Gastrocnemius medialis (tissue), 4 donors: ENCODE measurements around the gene DOK1. TPM values are rescaled to one million over a fixed set of nuclear protein-coding genes. Genes with fewer than 3 reads are reported as not detected.
A peak's percentile ranks its signal among the peaks of the same experiment; 100 is the strongest.

Experiments used
- ATAC-seq, 2 donors: fragments of 150-250 bp; one replicate each; pipeline ENCODE4 v1.9.1; 2016
- DNase-seq, 2 donors: peaks; one replicate each; pipeline ENCODE4 v3.0.0-alpha.2; 2019
- H3K27ac ChIP-seq, 4 donors: fragments of 200-600 bp; sonication (generic); 1 replicate in 1 of 4; 2 replicates in 3 of 4; pipeline ENCODE4 v1.5.1; 2016 to 2018; ENCODE audit warnings: mild to moderate bottlenecking in 2 of 4, moderate library complexity in 1 of 4
- H3K27me3 ChIP-seq, 3 donors: fragments of 200-600 bp; sonication (generic) in 2 of 3; 1 replicate in 1 of 3; 2 replicates in 2 of 3; pipeline versions ENCODE4 v1.5.1 to v1.6.0; 2016 to 2019; ENCODE audit warnings: mild to moderate bottlenecking in 1 of 3, moderate library complexity in 1 of 3
- H3K36me3 ChIP-seq, 2 donors: fragments of 200-600 bp; sonication (generic) in 1 of 2; one replicate each; pipeline ENCODE4 v1.5.1; 2017 to 2018
- H3K4me1 ChIP-seq, 2 donors: fragments of 200-600 bp; sonication (generic) in 1 of 2; one replicate each; pipeline ENCODE4 v1.5.1; 2016 to 2017; ENCODE audit warnings: mild to moderate bottlenecking in 2 of 2
- H3K4me3 ChIP-seq, 4 donors: fragments of 200-600 bp; sonication (generic) in 3 of 4; 1 replicate in 1 of 4; 2 replicates in 3 of 4; pipeline ENCODE4 v1.5.1; 2016 to 2019; ENCODE audit warnings: mild to moderate bottlenecking in 2 of 4
- H3K9me3 ChIP-seq, 3 donors: fragments of 200-600 bp; sonication (generic) in 2 of 3; 1 replicate in 1 of 3; 2 replicates in 2 of 3; pipeline ENCODE4 v1.5.1; 2016 to 2019
- CTCF ChIP-seq, 5 experiments: fragments of 450-650 bp in 3 of 5; fragments of 200-600 bp in 2 of 5; sonication (generic) in 2 of 5; IDR thresholded peaks in 4 of 5; conservative IDR thresholded peaks in 1 of 5; 1 replicate in 4 of 5; 2 replicates in 1 of 5; pipeline ENCODE4 v1.5.1; 2016 to 2019; ENCODE audit warnings: antibody characterized with exemption in 5 of 5, mild to moderate bottlenecking in 3 of 5, moderate library complexity in 3 of 5
- POLR2A ChIP-seq, 2 donors: fragments of 450-650 bp; IDR thresholded peaks; one replicate each; pipeline ENCODE4 v1.6.1; 2017; ENCODE audit warnings: antibody characterized with exemption in 2 of 2, mild to moderate bottlenecking in 2 of 2, moderate library complexity in 2 of 2
- in situ Hi-C, 4 donors: fragments of 200-750 bp; cut with MboI; loops; one replicate each; pipeline versions ENCODE4 v1.15.0 to v1.8.0; 2017; ENCODE audit warnings: low sequenced_read_pairs in 4 of 4
- intact Hi-C: fragments of 100-400 bp; cut with DNase I; formaldehyde crosslinking; loops from one replicate; pipeline ENCODE4 v1.15.1; 2023; ENCODE audit warnings: low total_unique reads
- total RNA-seq, 4 donors: library from RNA; depleted of rRNA; stranded (reverse); fragments of >200 nt; gene quantifications; one replicate each; pipeline versions ENCODE4 v1.1.0 to v1.2.3, GENCODE V29; 2016

Gene DOK1
- total RNA-seq, 4 donors from 2014 or later, result 0.51 to 4.1 (median 2.7) TPM

DNA sequence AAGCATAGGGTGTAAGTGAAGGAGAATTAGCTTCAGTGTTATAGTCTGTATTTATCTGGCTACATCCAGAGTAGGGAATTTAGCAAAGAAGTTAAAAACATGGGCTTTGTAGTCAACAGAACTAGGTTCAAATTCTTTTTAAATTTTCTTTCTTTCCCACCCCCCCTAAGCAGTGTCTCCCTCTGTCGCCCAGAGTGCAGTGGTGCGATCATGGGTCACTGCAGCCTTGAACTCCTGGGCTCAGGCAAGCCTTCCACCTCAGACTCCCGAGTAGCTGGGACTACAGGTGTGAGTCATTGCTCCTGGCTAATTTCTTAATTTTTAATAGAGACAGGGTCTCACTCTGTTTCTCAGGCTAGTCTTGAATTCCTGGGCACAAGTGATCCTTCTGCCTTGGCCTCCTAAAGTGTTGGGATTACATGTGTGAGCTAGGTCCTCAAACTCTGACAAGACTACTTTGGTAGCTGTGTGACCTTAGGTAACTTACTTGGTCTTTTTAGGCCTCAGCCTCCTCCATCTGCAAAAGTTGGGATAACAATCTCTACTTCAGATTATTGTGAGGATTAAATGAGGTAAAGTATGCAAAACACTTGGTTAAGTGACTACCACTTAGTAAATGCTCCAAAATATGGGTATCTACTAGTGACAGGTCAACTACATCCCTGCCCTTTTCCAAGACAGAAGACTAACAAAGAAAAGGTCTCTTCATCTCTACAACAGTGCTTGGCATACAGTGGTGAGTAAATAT is 17.8 kb downstream of the DOK1 start:
- in situ Hi-C loops (no loop called here), intact Hi-C loops (no loop called here)
- no peak overlapping the region for H3K4me3 ChIP-seq
- no peaks in the 10 kb centered on the region for H3K4me1 ChIP-seq
- ATAC-seq (no peak), DNase-seq (no peak)
- no peak overlapping the region for H3K27ac ChIP-seq
- no peaks in the 10 kb centered on the region for H3K36me3 ChIP-seq
- TF ChIP-seq CTCF (IDR thresholded peaks at IDR 0.05 in 4 of 5, conservative IDR thresholded peaks at IDR 0.05 in 1 of 5) (no peak), POLR2A (IDR thresholded peaks at IDR 0.05) (no peak)
- no peaks in the 10 kb centered on the region for H3K9me3 ChIP-seq
- peaks cover 0 to 3% (median 0%) of the 10 kb centered on the region in 3 donors for H3K27me3 ChIP-seq

- H3K4me1 ChIP-seq, result no peaks in the 10 kb centered on the region
- ATAC-seq (no peak), DNase-seq (no peak)
- TF ChIP-seq CTCF (IDR thresholded peaks at IDR 0.05 in 4 of 5, conservative IDR thresholded peaks at IDR 0.05 in 1 of 5) (no peak), POLR2A (IDR thresholded peaks at IDR 0.05) (no peak)
- H3K27me3 ChIP-seq, result peaks cover 0 to 3% (median 0%) of the 10 kb centered on the region in 3 donors
- H3K4me3 ChIP-seq, result no peak overlapping the region
- H3K36me3 ChIP-seq, result no peaks in the 10 kb centered on the region
- H3K27ac ChIP-seq, result no peak overlapping the region
- intact Hi-C loops, result no loop called here
- in situ Hi-C loops, result no loop called here
- no peaks in the 10 kb centered on the region for H3K9me3 ChIP-seq
Observed at GRCh38 chr2:74573747-74574562, 19.4 kb downstream of the DOK1 start.

DNA sequence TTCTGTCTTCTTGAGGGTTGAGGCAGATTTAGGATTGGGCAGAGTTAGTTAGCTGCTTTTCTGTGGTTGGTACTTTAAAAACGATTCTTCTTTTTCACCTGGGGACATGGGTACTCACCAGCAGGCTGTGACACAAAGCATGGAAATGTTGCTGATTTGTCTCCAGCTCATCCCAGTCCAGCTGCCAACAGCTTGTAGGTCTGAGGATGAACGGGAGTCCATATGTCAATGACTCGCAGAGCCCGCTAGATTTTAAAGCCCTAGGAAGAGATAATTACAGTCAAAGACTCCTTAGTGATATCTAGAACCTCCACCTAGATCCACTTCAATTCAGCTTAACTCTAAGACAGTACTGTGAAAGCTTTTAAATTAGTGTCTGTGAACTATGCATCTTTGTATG is 20.8 kb downstream of the DOK1 start:
- Histone ChIP-seq H3K27ac (no peak overlapping the region), H3K4me3 (no peak overlapping the region), H3K4me1 (no peaks in the 10 kb centered on the region), H3K9me3 (no peaks in the 10 kb centered on the region), H3K27me3 (peaks cover 0 to 3% (median 0%) of the 10 kb centered on the region in 3 donors), H3K36me3 (no peaks in the 10 kb centered on the region)
- ATAC-seq (no peak), DNase-seq (no peak)
- in situ Hi-C loops (no loop called here), intact Hi-C loops (no loop called here)
- TF ChIP-seq POLR2A (IDR thresholded peaks at IDR 0.05), result no peak
- no peak for TF ChIP-seq CTCF (IDR thresholded peaks at IDR 0.05 in 4 of 5, conservative IDR thresholded peaks at IDR 0.05 in 1 of 5)

DNA sequence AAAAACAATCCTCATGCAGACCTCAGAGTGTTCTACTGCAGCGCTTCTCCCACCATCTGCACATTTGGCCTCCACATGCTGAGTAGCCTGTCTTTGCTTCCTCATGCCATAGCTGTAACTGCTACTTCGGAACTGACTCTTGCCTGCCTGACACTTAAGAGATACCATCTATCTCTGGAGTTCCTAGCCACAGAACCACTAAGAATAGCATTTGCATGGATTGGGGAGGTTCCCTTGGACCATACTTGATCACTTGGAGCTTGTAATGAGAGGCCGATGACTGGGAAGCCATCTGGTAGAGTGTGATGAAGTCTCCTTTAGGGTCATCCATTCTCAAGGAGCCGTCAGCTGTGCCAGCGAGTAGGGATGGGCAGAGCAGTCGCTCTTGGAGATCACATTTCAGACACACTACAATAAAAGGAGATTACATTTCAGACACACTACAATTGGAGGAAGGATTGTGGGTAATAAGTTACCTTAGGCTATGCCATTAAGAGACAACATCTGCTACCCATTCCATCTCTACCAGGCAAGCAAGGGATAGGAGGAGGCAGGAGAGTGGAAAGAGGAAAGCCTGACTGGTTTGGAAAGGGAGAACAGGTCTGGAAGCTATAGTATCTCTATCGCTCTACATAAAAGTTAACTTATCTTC is 21.8 kb downstream of the DOK1 start:
- no peaks in the 10 kb centered on the region for H3K4me1 ChIP-seq
- in situ Hi-C loops, result no loop called here

More for the DNA sequence above, 21.8 kb downstream of the DOK1 start:
- H3K36me3 ChIP-seq, result no peaks in the 10 kb centered on the region
- DNase-seq, result no peak
- TF ChIP-seq CTCF (IDR thresholded peaks at IDR 0.05 in 4 of 5, conservative IDR thresholded peaks at IDR 0.05 in 1 of 5) (no peak), POLR2A (IDR thresholded peaks at IDR 0.05) (no peak)
- H3K9me3 ChIP-seq, result no peaks in the 10 kb centered on the region
- intact Hi-C loops, result no loop called here
- H3K27ac ChIP-seq, result peak overlapping the region in 1 of 4 donors; percentile 31
- no peak overlapping the region for H3K4me3 ChIP-seq
- no peak for ATAC-seq
- H3K27me3 ChIP-seq, result peaks cover 0 to 3% (median 0%) of the 10 kb centered on the region in 3 donors
